Upper lobe of left lung (tissue), 4 donors: ENCODE measurements around the gene RPL10.

Experiments
- CTCF ChIP-seq, 6 experiments: fragments of 450-650 bp in 4 of 6; fragments of 200-600 bp in 2 of 6; sonication (generic) in 2 of 6; IDR thresholded peaks; one replicate each; pipeline ENCODE4 v1.5.1; 2016 to 2019; ENCODE audit warnings: antibody characterized with exemption in 6 of 6
- POLR2A ChIP-seq, 4 donors: fragments of 450-650 bp; IDR thresholded peaks; one replicate each; pipeline ENCODE4 v1.5.1; 2016 to 2017; ENCODE audit warnings: antibody characterized with exemption in 4 of 4, mild to moderate bottlenecking in 2 of 4

DNA sequence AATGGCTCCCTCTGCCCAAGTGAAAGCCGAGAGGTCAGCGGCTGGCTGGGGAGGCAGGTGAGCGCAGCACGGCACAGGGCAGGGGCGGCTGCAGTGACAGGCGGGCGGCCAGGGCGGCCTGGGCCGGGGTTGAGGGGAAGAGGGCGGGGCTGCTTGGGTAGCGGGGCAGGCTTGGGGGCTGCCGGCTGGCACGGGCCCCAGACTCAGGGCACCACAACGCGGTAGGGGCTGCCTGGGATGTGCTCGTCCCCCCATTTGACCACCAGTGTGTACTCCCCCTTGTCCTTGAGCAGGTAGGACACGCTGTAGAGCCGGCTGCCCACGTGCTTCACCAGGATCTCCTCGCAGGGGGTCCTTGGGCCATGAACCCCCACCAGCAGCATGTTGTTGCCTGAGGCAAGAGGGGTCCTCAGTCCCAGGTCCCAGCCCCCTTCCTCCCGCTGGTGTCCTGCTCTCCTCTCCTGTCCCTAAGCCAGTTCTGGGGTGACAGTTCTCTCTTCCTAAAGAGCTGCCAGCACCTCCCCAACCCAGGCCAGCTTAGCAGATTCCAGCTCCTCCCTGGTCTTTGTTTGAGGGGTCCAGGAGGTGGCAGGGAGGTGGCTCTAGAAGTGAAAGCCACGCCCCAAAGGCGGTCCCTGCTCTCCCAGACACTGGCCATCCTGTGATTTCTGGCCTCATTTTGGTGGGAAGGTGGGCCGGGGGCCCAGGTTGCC, 49.4 kb upstream of the RPL10 start:
- TF ChIP-seq POLR2A (IDR thresholded peaks at IDR 0.05) (no peak), CTCF (IDR thresholded peaks at IDR 0.05) (no peak)
